Caki2 (cell line): Measurements from ENCODE around the gene KRTAP9-3. TPM values are rescaled to one million over a fixed set of nuclear protein-coding genes. Genes with fewer than 3 reads are reported as not detected.
"Not testable (repeated sequence)": the region's sequence is repeated elsewhere in the genome, so short reads cannot be mapped to it uniquely, and the experiment has no call there.

Source experiments
- DNase-seq: peaks from one replicate; pipeline ENCODE4 v3.0.0-alpha.2; 2015; ENCODE audit warnings: low read depth
- in situ Hi-C: cut with HindIII; loops from 2 replicates; pipeline ENCODE4 v1.10.0; 2016; ENCODE audit warnings: low sequenced_read_pairs, low pct_unique_long_range_greater_than_20kb, mixed read lengths
- total RNA-seq: library from RNA; depleted of rRNA; stranded (reverse); fragments of >200 nt; shearing (Covaris generic); gene quantifications from 2 replicates; pipeline ENCODE4 v1.2.3, GENCODE V29; 2014; ENCODE audit warnings: low replicate concordance; rRNA removed

KRTAP9-3 gene, protein sequence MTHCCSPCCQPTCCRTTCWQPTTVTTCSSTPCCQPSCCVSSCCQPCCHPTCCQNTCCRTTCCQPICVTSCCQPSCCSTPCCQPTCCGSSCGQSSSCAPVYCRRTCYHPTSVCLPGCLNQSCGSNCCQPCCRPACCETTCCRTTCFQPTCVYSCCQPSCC
- not detected in 2 replicates for total RNA-seq

DNA sequence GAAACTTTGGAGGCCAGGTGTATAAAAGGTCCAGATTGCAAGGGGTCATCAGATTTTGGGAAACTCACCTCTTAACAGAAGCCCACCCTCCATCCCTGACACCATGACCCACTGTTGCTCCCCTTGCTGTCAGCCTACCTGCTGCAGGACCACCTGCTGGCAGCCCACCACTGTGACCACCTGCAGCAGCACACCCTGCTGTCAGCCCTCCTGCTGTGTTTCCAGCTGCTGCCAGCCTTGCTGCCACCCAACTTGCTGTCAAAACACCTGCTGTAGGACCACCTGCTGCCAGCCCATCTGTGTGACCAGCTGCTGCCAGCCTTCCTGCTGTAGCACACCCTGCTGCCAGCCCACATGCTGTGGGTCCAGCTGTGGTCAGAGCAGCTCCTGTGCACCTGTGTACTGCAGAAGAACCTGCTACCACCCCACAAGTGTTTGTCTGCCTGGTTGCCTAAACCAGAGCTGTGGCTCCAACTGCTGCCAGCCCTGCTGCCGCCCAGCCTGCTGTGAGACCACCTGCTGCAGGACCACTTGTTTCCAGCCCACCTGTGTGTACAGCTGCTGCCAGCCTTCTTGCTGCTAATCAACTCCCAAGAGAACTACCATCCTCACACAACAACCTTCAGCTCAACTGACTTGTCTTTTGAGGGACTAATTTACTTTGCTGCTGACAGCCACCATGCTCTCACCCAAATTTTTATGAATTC is at the start of gene KRTAP9-3:
TSS of gene KRTAP9-3 (plus strand) at position 51 of the 707 bp plus-strand sequence. CDS start at position 104, 53 bp downstream.
- in situ Hi-C loops, DNase-seq: not testable (repeated sequence)

DNA sequence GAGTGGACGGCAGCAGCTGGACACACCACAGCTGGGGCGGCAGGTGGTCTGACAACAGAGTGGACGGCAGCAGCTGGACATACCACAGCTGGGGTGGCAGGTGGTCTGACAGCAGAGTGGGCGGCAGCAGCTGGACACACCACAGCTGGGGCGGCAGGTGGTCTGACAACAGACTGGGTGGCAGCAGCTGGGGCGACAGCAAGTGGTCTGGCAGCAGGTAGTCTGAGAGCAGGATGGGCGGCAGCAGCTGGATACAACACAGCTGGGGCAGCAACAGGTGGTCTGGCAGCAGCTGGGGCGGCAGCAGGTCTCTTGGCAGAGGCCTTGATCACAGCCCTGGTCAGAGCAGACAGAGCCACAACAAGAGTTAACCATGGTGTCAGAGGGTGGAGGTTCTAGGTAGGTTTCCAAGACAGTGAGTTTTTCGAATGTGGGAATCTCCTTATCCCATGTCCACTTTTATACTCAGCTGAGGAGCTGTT is 47.7 kb upstream of the KRTAP9-3 start, which contains the start of gene KRTAP4-1:
TSS of gene KRTAP4-1 (minus strand) at position 432 of the 482 bp plus-strand sequence. CDS start at position 375, 57 bp downstream.
- in situ Hi-C loops: no loop called here
- DNase-seq: no peak

DNA sequence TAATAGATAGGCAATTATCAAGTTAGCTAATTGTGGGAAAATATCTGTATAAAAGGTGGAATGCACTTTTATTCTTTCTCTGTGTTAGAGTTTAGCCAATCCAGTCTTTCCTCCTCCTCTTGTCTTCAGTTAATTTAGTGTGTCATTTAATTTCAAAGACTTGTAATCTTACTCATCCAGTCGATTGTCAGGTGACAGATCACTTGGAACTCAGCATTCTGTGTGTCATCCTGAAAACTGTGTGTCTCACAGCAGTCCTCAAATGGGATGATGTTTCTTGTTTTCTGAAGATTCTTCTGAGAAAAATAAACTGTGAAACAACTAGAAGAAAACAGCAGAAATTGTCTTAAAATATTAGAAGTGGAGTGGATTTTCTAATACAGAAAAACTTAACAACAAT is 47.2 kb upstream of the KRTAP9-3 start:
- DNase-seq: peak; percentile 5
- in situ Hi-C loops: no loop called here

DNA sequence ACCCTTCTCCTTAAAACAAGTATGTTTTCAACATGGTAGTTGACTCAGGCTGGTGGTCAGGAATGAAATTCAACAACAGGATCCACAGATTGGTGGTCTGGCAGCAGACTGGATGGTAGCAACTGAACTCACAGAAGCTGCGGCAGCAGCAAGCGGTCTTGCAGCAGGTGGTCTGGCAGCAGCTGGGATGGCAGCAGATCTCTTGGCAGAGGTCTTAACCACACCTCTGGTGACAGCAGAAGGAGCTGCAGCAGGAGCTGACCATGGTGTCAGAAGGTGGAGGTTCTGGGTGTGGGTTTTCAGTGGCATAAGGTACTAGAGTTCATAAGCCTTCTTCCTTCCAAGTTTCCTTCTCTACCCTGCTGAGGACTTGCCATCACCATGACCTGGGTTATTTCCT is 45.4 kb upstream of the KRTAP9-3 start:
- DNase-seq: no peak
- in situ Hi-C loops: no loop called here

DNA sequence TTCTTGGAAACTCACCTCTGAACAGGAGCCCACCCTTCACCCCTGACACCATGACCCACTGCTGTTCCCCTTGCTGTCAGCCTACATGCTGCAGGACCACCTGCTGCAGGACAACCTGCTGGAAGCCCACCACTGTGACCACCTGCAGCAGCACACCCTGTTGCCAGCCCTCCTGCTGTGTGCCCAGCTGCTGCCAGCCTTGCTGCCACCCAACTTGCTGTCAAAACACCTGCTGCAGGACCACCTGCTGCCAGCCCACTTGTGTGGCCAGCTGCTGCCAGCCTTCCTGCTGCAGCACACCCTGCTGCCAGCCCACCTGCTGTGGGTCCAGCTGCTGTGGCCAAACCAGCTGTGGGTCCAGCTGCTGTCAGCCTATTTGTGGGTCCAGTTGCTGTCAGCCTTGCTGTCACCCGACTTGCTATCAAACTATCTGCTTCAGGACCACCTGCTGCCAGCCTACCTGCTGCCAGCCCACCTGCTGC is 42.4 kb upstream of the KRTAP9-3 start, which contains the start of gene KRTAP9-1:
TSS of gene KRTAP9-1 (plus strand) at position 51 of the 482 bp plus-strand sequence. CDS start at position 51, 0 bp downstream.
- in situ Hi-C loops, DNase-seq: not testable (repeated sequence)

DNA sequence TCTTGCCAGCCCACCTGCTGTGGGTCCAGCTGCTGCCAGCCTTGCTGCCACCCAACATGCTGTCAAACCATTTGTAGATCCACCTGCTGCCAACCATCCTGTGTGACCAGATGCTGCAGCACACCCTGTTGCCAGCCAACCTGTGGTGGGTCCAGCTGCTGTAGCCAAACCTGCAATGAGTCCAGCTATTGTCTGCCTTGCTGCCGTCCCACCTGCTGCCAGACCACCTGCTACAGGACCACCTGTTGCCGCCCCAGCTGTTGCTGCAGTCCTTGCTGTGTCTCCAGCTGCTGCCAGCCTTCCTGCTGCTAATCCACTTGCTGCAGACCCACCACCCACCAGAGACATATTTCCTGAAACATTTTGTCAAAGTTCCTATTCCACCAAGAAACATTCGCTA is 41.9 kb upstream of the KRTAP9-3 start:
- in situ Hi-C loops: no loop called here
- DNase-seq: no peak

DNA sequence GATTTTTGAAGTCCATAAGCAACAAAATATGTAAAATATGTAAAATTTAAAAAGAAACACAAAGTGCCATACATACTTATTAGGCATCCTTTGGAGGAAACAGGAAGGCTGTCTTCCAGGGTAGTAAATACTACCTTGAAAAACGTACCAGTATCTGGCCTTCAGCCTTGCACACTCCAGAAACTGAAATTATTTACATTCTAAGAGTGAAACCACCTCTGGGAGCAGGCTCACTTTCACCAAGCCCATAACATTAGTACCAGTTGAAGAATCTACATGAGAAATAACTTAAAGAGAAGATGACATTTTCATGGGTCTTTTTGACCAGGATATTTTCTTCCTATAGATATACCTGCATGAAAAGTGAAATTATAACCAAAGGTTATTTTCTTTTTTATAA is 36.2 kb upstream of the KRTAP9-3 start:
- DNase-seq: no peak
- in situ Hi-C loops: no loop called here

DNA sequence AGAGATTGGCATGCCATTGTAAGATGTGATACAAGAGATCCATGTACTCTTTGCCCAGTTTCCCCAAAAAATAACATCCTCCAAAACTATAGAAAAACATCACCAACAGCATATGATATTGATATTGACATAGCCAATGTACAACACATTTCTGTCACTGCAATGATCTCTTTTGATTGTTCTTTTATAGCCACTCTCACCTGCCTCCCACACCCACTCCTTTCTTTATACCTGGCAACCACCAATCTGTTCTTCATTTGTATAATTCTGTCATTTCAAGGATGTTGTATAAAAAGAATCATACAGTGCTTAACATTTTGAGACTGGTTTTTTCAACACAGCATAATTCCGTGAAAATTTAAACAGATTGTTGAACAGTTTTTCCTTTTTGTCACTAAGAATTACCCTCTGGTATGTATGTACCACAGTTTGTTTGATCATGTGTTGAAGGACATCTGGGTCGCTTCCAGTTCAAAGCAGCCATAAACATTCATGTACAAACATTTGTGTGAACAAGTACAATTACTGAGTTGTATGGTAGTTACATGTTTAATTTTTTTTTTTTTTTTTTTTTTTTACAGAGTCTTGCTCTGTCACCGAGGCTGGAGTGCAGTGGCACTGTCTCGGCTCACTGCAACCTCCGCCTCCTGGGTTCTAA is 32.7 kb upstream of the KRTAP9-3 start:
- in situ Hi-C loops: no loop called here
- DNase-seq: no peak

DNA sequence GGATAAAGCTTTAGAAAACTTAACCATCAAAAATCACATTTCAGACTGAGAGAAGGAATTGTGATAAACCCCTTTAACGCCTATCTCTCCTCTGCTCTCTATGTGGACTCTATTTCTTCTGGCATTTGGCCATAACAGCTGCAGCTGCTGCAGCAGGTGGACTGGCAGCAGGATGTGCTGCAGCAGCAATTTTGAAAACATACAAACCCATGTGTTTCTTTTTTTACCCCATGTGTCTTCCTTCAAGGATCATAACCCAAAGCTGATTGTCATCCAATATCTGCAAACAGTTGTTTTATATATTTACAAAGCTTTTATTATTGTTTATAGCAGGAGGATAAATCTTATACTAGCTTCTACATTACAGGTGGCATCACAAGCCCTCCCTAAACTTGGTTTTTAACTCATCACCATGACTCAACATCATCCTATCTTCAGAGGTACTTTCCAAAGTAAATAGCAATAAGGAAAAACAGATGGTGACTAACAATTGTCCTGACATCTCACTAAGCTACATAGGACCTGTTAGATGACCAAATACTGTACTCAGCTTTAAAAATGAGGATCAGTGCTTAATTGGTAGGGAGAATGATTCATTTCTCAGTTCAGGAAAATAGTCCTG is 20.3 kb upstream of the KRTAP9-3 start:
- DNase-seq: peak; percentile 85
- in situ Hi-C loops: no loop called here

DNA sequence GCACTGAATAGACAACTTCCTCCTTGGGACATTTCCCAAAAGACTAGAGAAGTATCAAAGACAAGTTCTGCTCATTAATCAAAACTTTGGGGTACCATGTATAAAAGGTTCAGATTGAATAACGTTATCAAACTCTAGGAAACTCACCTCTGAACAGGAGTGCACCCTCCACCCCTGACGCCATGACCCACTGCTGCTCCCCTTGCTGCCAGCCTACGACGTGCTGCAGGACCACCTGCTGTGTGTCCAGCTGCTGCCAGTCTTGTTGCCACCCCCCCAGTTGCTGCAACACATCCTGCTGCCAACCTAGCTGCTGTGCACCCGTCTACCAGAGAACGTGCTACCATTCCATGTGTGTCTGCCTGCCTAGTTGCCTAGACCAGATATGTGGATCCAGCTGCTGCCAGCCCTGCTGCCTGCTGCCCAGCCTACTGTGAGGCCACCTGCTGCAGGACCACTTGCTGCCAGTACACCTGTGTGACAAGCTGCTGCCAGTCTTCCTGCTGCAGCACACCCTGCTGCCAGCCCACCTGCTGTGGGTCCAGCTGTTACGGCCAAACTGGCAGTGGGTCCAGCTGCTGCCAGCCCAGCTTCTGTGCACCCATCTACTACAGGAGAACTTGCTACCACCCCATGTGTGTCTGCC is 19.6 kb upstream of the KRTAP9-3 start:
- DNase-seq: peak; percentile 22
- in situ Hi-C loops: no loop called here

DNA sequence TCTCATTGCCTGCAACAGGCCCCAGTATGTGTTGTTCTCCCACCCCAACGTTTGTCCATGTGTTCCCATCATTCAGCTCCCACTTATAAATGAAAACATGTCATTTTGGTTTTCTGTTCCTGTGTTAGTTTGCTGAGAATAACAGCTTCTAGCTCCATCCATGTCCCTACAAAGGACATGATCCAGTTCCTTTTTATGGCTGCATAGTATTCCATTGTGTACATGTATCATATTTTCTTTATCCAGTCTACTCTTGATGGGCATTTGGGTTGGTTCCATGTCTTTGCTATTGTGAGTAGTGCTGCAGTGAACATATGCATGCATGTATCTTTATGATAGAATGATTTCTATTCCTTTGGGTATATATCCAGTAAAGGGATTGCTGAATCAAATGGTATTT is 16.6 kb upstream of the KRTAP9-3 start:
- no peak for DNase-seq
- in situ Hi-C loops: no loop called here

DNA sequence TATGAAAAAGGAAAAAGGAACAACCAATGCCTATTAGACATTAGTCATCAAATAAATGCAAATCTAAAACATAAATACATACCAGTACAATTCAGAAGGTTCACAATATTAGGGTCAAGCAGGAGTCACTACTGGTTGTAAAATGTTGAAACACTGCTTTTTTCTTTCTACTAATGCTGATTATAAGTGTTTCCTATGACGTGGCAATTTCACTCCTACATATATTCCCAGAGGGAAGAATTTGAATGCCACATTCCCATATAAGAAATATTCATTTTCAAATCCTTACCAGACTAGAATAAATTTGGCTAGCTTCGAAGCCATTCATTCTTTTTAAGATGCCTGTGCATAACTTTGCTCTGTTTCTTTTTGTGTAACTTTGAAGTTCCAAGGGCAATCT is 8.4 kb upstream of the KRTAP9-3 start:
- in situ Hi-C loops: no loop called here
- no peak for DNase-seq

DNA sequence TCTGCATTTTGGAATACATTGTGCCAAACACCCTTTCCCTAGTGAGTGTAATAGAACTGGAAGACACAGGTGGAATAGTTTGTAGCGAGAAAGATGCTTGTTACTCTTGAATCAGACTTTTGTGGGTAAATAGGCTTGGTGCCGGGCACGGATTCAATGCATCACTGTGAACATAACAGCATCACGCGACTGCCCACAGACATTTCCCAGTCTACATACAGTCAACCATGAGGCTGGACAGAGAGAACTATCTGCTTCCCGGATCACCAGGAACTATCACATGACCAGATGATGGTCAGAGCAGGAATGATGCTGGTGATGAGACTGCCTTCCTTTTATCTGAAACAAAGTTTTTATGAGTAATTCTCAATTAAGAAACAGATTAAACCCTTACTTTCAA is 6.2 kb upstream of the KRTAP9-3 start:
- in situ Hi-C loops: no loop called here
- DNase-seq: no peak

DNA sequence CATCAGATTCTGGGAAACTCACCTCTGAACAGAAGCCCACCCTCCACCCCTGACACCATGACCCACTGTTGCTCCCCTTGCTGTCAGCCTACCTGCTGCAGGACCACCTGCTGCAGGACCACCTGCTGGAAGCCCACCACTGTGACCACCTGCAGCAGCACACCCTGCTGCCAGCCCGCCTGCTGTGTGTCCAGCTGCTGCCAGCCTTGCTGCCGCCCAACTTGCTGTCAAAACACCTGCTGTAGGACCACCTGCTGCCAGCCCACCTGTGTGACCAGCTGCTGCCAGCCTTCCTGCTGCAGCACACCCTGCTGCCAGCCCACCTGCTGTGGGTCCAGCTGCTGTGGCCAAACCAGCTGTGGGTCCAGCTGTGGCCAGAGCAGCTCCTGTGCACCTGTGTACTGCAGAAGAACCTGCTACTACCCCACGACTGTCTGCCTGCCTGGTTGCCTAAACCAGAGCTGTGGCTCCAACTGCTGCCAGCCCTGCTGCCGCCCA is 5.6 kb upstream of the KRTAP9-3 start, which contains the start of gene KRTAP9-2:
TSS of gene KRTAP9-2 (plus strand) at position 51 of the 498 bp plus-strand sequence. CDS start at position 58, 7 bp downstream.
- in situ Hi-C loops, DNase-seq: not testable (repeated sequence)

DNA sequence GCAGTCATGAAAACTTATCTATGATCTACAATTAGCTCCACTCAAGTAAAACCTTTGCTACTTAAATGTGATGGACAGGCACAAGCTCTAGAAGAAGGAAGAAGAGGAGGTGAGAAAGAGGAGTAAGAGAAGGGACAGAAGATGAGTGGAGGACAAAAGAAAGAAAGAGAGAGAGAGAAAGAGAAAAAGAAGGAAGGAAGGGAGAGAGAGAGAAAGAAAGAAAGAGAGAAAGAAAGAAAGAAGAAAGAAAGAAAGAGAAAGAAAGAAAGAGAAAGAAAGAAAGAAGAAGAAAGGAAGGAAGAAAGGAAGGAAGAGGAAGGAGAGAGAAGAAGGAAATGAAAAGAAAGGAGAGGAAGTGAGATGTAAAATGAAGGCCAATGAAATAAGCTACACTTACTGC is 2.2 kb upstream of the KRTAP9-3 start:
- in situ Hi-C loops: no loop called here

DNA sequence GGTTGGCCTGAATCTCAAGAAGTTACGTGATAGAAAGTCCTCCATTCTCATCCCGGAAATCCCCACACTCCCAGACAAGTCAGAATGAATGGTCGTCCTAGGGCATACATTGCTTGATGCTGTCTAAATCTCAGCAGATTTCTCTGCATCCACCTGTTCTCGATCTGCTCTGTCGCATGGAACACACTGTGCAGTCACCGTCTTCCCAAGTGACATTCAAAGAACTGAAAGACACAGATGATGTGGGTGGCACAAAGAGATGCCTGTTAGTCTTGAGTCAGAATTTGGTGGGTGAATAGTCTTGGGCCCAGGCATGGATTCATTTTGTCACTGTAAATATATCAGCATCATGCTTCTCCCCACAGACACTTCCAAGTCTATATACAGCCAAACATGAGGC is 518 bp upstream of the KRTAP9-3 start:
- no peak for DNase-seq
- in situ Hi-C loops: no loop called here

More for the DNA sequence above, 2.2 kb upstream of the KRTAP9-3 start:
- no peak for DNase-seq

DNA sequence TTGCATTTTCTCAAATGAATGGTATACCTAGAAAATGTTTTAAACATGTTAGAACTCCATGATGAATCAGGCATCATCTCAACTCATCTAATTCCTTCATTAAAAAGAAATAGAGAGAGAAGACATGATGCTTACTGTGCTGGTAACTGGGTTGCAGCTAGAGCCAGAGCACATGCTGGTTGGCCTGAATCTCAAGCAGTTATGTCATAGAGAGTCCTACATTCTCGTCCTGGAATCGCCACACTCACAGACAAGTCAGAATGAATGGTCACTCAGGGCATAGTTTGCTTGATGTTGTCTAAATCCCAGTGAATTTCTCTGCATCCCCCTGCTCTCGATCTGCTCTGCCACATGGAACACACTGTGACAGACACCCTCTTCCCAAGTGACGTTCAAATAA is 4.9 kb downstream of the KRTAP9-3 start:
- in situ Hi-C loops, DNase-seq: not testable (repeated sequence)
